HG03175 (cell line): ENCODE measurements around the gene ATP5F1C.
"Not testable (repeated sequence)": the region's sequence is repeated elsewhere in the genome, so short reads cannot be mapped to it uniquely, and the experiment has no call there.

Source experiments
- ATAC-seq: cut with Tn5 transposase; IDR thresholded peaks from one replicate; pipeline ENCODE4 v1.9.1; 2021; ENCODE audit warnings: mild to moderate bottlenecking, moderate library complexity; ENCODE audit not compliant: unreplicated experiment

Gene ATP5F1C

GRCh38 chr10:7787857-7788638 is at the start of gene ATP5F1C, which contains the start of gene KIN:
Gene ATP5F1C, plus strand, starts transcription at chr10:7788177. Its CDS starts 31 bp downstream, at chr10:7788208.
Gene KIN, minus strand, starts transcription at chr10:7787993. Its CDS starts 60 bp downstream, at chr10:7787933.
- ATAC-seq = peak; percentile 91

GRCh38 chr10:7738536-7739407 is 49.2 kb upstream of the ATP5F1C start:
- ATAC-seq = no peak

- no peak for ATAC-seq
These were observed 43.7 kb upstream of the ATP5F1C start for GRCh38 chr10:7744307-7744706.

- ATAC-seq = not testable (repeated sequence)
These were observed 39.3 kb upstream of the ATP5F1C start for GRCh38 chr10:7748637-7749036.

- no peak for ATAC-seq
These were observed 37.8 kb upstream of the ATP5F1C start for GRCh38 chr10:7750222-7750621.

GRCh38 chr10:7752251-7752650 is 35.7 kb upstream of the ATP5F1C start:
- ATAC-seq = no peak

GRCh38 chr10:7755103-7755502 is 32.9 kb upstream of the ATP5F1C start:
- no peak for ATAC-seq

GRCh38 chr10:7756360-7756992 is 31.5 kb upstream of the ATP5F1C start:
- ATAC-seq = no peak

GRCh38 chr10:7763929-7764328 is 24.0 kb upstream of the ATP5F1C start:
- ATAC-seq = no peak

GRCh38 chr10:7766241-7766640 is 21.7 kb upstream of the ATP5F1C start:
- no peak for ATAC-seq

- no peak for ATAC-seq
These were observed 20.8 kb upstream of the ATP5F1C start for GRCh38 chr10:7767209-7767608.

GRCh38 chr10:7768417-7768816 is 19.6 kb upstream of the ATP5F1C start:
- no peak for ATAC-seq

- no peak for ATAC-seq
These were observed 13.9 kb upstream of the ATP5F1C start for GRCh38 chr10:7773845-7774801.

- ATAC-seq = no peak
These were observed 11.2 kb upstream of the ATP5F1C start for GRCh38 chr10:7776777-7777176.

GRCh38 chr10:7782194-7782593 is 5.8 kb upstream of the ATP5F1C start:
- not testable (repeated sequence) for ATAC-seq

GRCh38 chr10:7786430-7786829 is 1.5 kb upstream of the ATP5F1C start:
- no peak for ATAC-seq

GRCh38 chr10:7787150-7787856 is 674 bp upstream of the ATP5F1C start:
- peak; percentile 11 for ATAC-seq

- peak; percentile 21 for ATAC-seq
These were observed 786 bp downstream of the ATP5F1C start for GRCh38 chr10:7788639-7789286.

- ATAC-seq = no peak
These were observed 1.4 kb downstream of the ATP5F1C start for GRCh38 chr10:7789390-7789789.
